Peyer's patch (tissue), 4 donors: ENCODE results near the gene CRTAC1. TPM values are rescaled to one million over a fixed set of nuclear protein-coding genes. Genes with fewer than 3 reads are reported as not detected.
A peak's percentile ranks its signal among the peaks of the same experiment; 100 is the strongest.

Experiments
- DNase-seq, 3 donors: peaks; one replicate each; pipeline ENCODE4 v3.0.0-alpha.2; 2017 to 2019
- H3K27ac ChIP-seq, 4 donors: fragments of 200-600 bp; sonication (generic); one replicate each; pipeline ENCODE4 v1.5.1; 2016 to 2019
- H3K27me3 ChIP-seq, 2 donors: fragments of 200-600 bp; sonication (generic); one replicate each; pipeline ENCODE4 v1.5.1; 2019
- H3K36me3 ChIP-seq, 3 donors: fragments of 200-600 bp; sonication (generic); one replicate each; pipeline ENCODE4 v1.5.1; 2016 to 2019
- H3K4me1 ChIP-seq, 4 donors: fragments of 200-600 bp; sonication (generic); one replicate each; pipeline ENCODE4 v1.5.1; 2016 to 2019
- H3K4me3 ChIP-seq, 4 donors: fragments of 200-600 bp; sonication (generic); 1 replicate in 3 of 4; 2 replicates in 1 of 4; pipeline ENCODE4 v1.5.1; 2016 to 2019; ENCODE audit warnings: mild to moderate bottlenecking in 1 of 4
- H3K9me3 ChIP-seq, 4 donors: fragments of 200-600 bp; sonication (generic); one replicate each; pipeline ENCODE4 v1.5.1; 2016 to 2019; ENCODE audit warnings: mild to moderate bottlenecking in 1 of 4
- CTCF ChIP-seq, 6 experiments: fragments of 450-650 bp in 4 of 6; fragments of 200-600 bp in 2 of 6; sonication (generic) in 1 of 6; IDR thresholded peaks; one replicate each; pipeline ENCODE4 v1.5.1; 2017 to 2019; ENCODE audit warnings: antibody characterized with exemption in 6 of 6, mild to moderate bottlenecking in 3 of 6, moderate library complexity in 1 of 6
- POLR2A ChIP-seq, 2 donors: fragments of 450-650 bp; IDR thresholded peaks; one replicate each; pipeline ENCODE4 v1.5.1; 2017; ENCODE audit warnings: antibody characterized with exemption in 2 of 2, mild to moderate bottlenecking in 2 of 2, moderate library complexity in 2 of 2
- total RNA-seq, 4 donors: library from RNA; depleted of rRNA; stranded (reverse); fragments of >200 nt; gene quantifications; one replicate each; pipeline ENCODE4 v1.1.0, GENCODE V29; 2016

The CRTAC1 gene
- total RNA-seq, 4 donors from 2014 or later: 0.53 TPM; not detected in 3

DNA sequence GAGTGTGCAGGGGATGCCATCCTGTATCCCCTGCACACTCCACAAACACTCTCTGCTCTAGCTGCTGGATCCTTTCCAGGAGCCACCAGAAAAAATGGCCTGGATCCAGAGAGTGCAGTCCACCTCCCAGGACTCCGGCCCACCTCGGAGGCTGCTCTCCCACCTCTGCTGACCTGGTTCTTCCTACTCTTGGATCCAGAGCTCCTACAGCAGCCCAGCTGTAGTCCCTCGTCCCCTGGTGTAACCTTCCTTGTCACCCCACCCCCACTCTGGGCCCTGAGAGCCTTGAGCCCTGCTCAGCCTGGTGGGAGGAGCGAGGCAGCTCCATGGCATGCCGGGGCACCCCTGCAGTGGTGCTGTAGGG is 126.4 kb downstream of the CRTAC1 start:
- Histone ChIP-seq H3K9me3 (no peaks in the 10 kb centered on the region), H3K27me3 (no peaks in the 10 kb centered on the region), H3K27ac (no peak overlapping the region), H3K36me3 (no peaks in the 10 kb centered on the region), H3K4me1 (no peaks in the 10 kb centered on the region), H3K4me3 (no peak overlapping the region)
- no peak for DNase-seq
- TF ChIP-seq POLR2A (IDR thresholded peaks at IDR 0.05) (no peak), CTCF (IDR thresholded peaks at IDR 0.05) (no peak)

- H3K4me1 ChIP-seq: no peaks in the 10 kb centered on the region
- no peaks in the 10 kb centered on the region for H3K27me3 ChIP-seq
- H3K4me3 ChIP-seq: no peak overlapping the region
- no peaks in the 10 kb centered on the region for H3K9me3 ChIP-seq
- no peaks in the 10 kb centered on the region for H3K36me3 ChIP-seq
- TF ChIP-seq CTCF (IDR thresholded peaks at IDR 0.05) (no peak), POLR2A (IDR thresholded peaks at IDR 0.05) (no peak)
- no peak for DNase-seq
- H3K27ac ChIP-seq: no peak overlapping the region
Measured at GRCh38 chr10:97903128-97904017, 127.0 kb downstream of the CRTAC1 start.

GRCh38 chr10:97901381-97901780 is 129.0 kb downstream of the CRTAC1 start:
- Histone ChIP-seq H3K9me3 (no peaks in the 10 kb centered on the region), H3K27ac (no peak overlapping the region), H3K4me3 (no peak overlapping the region), H3K36me3 (no peaks in the 10 kb centered on the region), H3K4me1 (no peaks in the 10 kb centered on the region), H3K27me3 (no peaks in the 10 kb centered on the region)
- peak in 1 of 3 donors; percentile 20 for DNase-seq
- no peak for TF ChIP-seq POLR2A (IDR thresholded peaks at IDR 0.05)
- TF ChIP-seq CTCF (IDR thresholded peaks at IDR 0.05): no peak

GRCh38 chr10:97898429-97898828 is 132.0 kb downstream of the CRTAC1 start:
- peak in 1 of 3 donors; percentile 4 for DNase-seq
- TF ChIP-seq POLR2A (IDR thresholded peaks at IDR 0.05) (no peak), CTCF (IDR thresholded peaks at IDR 0.05) (no peak)
- H3K27me3 ChIP-seq: no peaks in the 10 kb centered on the region
- H3K36me3 ChIP-seq: no peaks in the 10 kb centered on the region
- H3K4me3 ChIP-seq: no peak overlapping the region
- H3K9me3 ChIP-seq: no peaks in the 10 kb centered on the region
- H3K4me1 ChIP-seq: no peaks in the 10 kb centered on the region
- H3K27ac ChIP-seq: no peak overlapping the region

GRCh38 chr10:97896756-97897358 is 133.6 kb downstream of the CRTAC1 start:
- DNase-seq: peak in 1 of 3 donors; percentile 41
- H3K4me1 ChIP-seq: no peaks in the 10 kb centered on the region
- H3K27ac ChIP-seq: no peak overlapping the region
- no peaks in the 10 kb centered on the region for H3K36me3 ChIP-seq
- H3K9me3 ChIP-seq: no peaks in the 10 kb centered on the region
- no peaks in the 10 kb centered on the region for H3K27me3 ChIP-seq
- no peak for TF ChIP-seq POLR2A (IDR thresholded peaks at IDR 0.05)
- no peak for TF ChIP-seq CTCF (IDR thresholded peaks at IDR 0.05)
- no peak overlapping the region for H3K4me3 ChIP-seq
